Fibroblast of lung (primary cell): ENCODE measurements around the gene QRICH2.

Source experiments
- CTCF ChIP-seq, 2 donors: IDR thresholded peaks in 1 of 2; conservative IDR thresholded peaks in 1 of 2; 1 replicate in 1 of 2; 2 replicates in 1 of 2; pipeline ENCODE4 v1.5.1; 2011 to 2012; ENCODE audit warnings: low read length in 2 of 2, control low read depth in 1 of 2, inconsistent platforms in 1 of 2, low read depth in 1 of 2, mild to moderate bottlenecking in 1 of 2
- EZH2 ChIP-seq: IDR thresholded peaks from 2 replicates; pipeline ENCODE4 v1.5.1; 2012; ENCODE audit warnings: low read length, control low read depth, mild to moderate bottlenecking; ENCODE audit errors: missing control alignments

DNA sequence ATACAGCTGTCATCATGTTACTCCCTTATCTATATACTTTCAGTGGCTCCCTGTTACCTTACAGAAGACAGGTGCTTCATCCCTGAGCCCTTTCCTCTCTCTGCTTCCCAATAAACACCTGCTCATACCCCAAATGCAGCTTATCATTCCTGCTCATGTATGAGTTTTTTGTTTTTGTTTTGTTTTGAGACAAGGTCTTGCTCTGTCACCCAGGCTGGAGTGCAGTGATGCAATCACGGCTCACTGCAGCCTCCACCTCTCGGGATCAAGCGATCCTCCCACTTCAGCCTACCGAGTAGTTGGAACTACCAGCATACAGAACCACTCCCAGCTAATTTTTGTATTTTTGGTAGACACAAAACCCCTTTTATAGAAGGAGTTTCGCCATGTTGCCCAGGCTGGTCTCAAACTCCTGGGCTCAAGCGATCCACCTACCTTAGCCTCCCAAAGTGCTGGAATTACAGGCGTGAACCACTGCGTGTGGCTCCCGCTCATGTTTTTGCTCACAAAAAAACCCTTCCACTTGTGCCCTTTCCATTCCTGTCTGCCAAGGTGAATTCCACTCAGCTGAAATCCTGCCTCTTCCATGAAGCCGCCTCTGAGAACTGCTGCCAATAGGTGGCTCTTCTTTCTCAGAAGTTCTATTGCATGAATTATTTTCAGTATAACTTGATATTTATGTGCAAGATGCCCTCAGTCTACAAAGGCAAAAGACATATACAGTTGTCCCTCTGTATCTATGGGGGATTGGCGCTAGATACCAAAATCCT, 59.9 kb downstream of the QRICH2 start:
- peak in 1 of 2 donors; percentile 26 for TF ChIP-seq CTCF (conservative IDR thresholded peaks at IDR 0.05 in 1 of 2, IDR thresholded peaks at IDR 0.05 in 1 of 2; ENCODE audit: low read depth in 1 of 2, low read length in 2 of 2)
- no peak for TF ChIP-seq EZH2
